GM12891 (cell line): ENCODE data around the gene LSM12.

ENCODE experiments used
- POLR2A ChIP-seq: IDR thresholded peaks from 2 replicates; pipeline ENCODE4 v1.6.1; 2011; ENCODE audit warnings: low read depth, low read length, control low read depth
- POLR2AphosphoS5 ChIP-seq: IDR thresholded peaks from 2 replicates; pipeline ENCODE4 v1.6.1; 2011; ENCODE audit warnings: low read depth, low read length, control low read depth
- SPI1 ChIP-seq: IDR thresholded peaks from 2 replicates; pipeline ENCODE4 v1.6.1; 2011; ENCODE audit warnings: low read depth, low read length, control low read depth

- TF ChIP-seq POLR2A (no peak), POLR2AphosphoS5 (no peak), SPI1 (no peak)
These were observed 82.0 kb downstream of the LSM12 start for GRCh38 chr17:43984521-43984920.
